ENCODE data around the gene FAH.

DNA sequence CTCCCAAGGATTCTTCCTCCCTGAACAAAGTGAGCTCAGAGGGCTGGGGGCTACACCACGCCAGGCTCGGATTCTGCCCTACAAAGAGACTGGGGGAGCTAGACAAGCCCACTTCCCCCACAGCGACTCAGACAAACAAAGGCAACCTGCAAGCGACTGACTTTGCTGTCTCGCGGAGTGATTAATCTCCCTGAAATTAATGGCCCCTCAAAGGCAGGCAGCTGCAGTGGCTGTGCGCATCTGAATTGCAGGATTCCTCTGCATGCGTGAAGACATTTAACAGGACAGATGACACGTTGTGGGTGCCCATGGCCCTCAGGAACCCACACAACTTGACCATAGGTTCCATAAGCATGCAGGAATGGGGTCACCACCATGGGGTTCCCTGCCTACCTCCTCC, 80.8 kb downstream of the FAH start:
- no peak for TF ChIP-seq GATA2 (IDR thresholded peaks at IDR 0.05; ENCODE audit: low read depth, low read length)
- no peak for TF ChIP-seq GATA3 (IDR thresholded peaks at IDR 0.05; ENCODE audit: low read depth, low read length)

All from SH-SY5Y (cell line).